BJ (cell line): ENCODE measurements around the gene GPR137. TPM values are rescaled to one million over a fixed set of nuclear protein-coding genes. Genes with fewer than 3 reads are reported as not detected.

Experiments used
- CTCF ChIA-PET: fragments of 350-600 bp; formaldehyde crosslinking; extraction: SDS; loops from one replicate; lab custom pipeline; 2021; ENCODE audit warnings: antibody characterized with exemption, inconsistent platforms; lab: Yijun Ruan, JAX
- POLR2A ChIA-PET: fragments of 300-600 bp; sonication (Branson Sonifier 250); formaldehyde crosslinking; extraction: SDS; loops from one replicate; lab custom pipeline; 2021; ENCODE audit warnings: antibody characterized with exemption; lab: Charles Lee
- DNase-seq: peaks from one replicate; pipeline ENCODE4 v3.0.0-alpha.2; 2011; ENCODE audit warnings: low read depth
- H3K27me3 ChIP-seq: 2 replicates; pipeline ENCODE4 v1.6.0; 2011; ENCODE audit warnings: low read length; ENCODE audit not compliant: control insufficient read depth, insufficient read depth
- H3K36me3 ChIP-seq: 2 replicates; pipeline ENCODE4 v1.5.1; 2011; ENCODE audit warnings: low read length; ENCODE audit not compliant: control insufficient read depth, insufficient read depth
- H3K4me3 ChIP-seq: 2 replicates; pipeline ENCODE4 v1.5.1; 2011; ENCODE audit warnings: low read depth, mild to moderate bottlenecking, control low read depth, low read length
- polyA plus RNA-seq: library from polyadenylated mRNA; depleted of rRNA; stranded (reverse); fragments of >200 nt; gene quantifications from 2 replicates; pipeline ENCODE4 v1.2.3, GENCODE V29; 2011
- TF ChIP-seq, protein P1 (sequence below): IDR thresholded peaks from 2 replicates; pipeline ENCODE4 v1.5.1; 2011; ENCODE audit warnings: low read depth, mild to moderate bottlenecking, control low read depth, inconsistent platforms, low read length, moderate library complexity; ENCODE audit not compliant: insufficient read depth

GPR137 gene
- polyA plus RNA-seq, 1 experiment: 33.7 TPM

GRCh38 chr11:64285885-64286800, 495 bp downstream of the GPR137 start:
- CTCF ChIA-PET: interaction anchor here (1.5 to 9.2 kb wide), 3 partner anchors 15 to 46 kb away, joined by 3 to 88 read pairs (median 4); partner anchors contain the start of gene CATSPERZ

DNA sequence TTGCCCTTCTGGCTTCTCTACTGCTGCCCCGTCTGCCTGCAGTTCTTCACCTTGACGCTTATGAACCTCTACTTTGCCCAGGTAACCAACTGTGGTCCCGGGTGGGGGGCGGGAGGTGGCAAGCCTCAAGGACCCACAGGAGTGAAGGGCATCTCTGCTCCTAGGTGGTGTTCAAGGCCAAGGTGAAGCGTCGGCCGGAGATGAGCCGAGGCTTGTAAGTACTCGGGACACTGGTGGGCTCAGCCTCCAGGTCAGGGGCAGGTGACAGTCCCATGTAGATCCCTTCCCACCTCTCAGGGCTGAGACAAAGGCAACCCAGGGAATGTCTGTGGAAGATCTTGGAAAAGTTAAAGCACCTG, 1.1 kb downstream of the GPR137 start:
- ChIA-PET POLR2A (no interaction called here), CTCF (interaction anchor here (9.2 kb wide), 1 partner anchor 16 kb away, joined by 88 read pairs; the partner anchor contains the start of gene CATSPERZ)
- DNase-seq: no peak
- TF ChIP-seq, protein P1, sequence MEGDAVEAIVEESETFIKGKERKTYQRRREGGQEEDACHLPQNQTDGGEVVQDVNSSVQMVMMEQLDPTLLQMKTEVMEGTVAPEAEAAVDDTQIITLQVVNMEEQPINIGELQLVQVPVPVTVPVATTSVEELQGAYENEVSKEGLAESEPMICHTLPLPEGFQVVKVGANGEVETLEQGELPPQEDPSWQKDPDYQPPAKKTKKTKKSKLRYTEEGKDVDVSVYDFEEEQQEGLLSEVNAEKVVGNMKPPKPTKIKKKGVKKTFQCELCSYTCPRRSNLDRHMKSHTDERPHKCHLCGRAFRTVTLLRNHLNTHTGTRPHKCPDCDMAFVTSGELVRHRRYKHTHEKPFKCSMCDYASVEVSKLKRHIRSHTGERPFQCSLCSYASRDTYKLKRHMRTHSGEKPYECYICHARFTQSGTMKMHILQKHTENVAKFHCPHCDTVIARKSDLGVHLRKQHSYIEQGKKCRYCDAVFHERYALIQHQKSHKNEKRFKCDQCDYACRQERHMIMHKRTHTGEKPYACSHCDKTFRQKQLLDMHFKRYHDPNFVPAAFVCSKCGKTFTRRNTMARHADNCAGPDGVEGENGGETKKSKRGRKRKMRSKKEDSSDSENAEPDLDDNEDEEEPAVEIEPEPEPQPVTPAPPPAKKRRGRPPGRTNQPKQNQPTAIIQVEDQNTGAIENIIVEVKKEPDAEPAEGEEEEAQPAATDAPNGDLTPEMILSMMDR: no peak
- Histone ChIP-seq H3K36me3 (0 out of 2 replicates have a peak, but pooled peaks cover 1% of the 10 kb centered on the region), H3K27me3 (peaks cover 10% of the 10 kb centered on the region), H3K4me3 (no peak overlapping the region)

More at GRCh38 chr11:64285885-64286800, 495 bp downstream of the GPR137 start:
- H3K27me3 ChIP-seq: peaks cover 8% of the 10 kb centered on the region
- H3K36me3 ChIP-seq: 0 out of 2 replicates have a peak, but pooled peaks cover 1% of the 10 kb centered on the region
- TF ChIP-seq, protein P1: 0 out of 2 replicates have a peak, but pooled peaks have one; percentile 4
- H3K4me3 ChIP-seq: peak overlapping the region; percentile 90
- POLR2A ChIA-PET: no interaction called here
- DNase-seq: no peak

DNA sequence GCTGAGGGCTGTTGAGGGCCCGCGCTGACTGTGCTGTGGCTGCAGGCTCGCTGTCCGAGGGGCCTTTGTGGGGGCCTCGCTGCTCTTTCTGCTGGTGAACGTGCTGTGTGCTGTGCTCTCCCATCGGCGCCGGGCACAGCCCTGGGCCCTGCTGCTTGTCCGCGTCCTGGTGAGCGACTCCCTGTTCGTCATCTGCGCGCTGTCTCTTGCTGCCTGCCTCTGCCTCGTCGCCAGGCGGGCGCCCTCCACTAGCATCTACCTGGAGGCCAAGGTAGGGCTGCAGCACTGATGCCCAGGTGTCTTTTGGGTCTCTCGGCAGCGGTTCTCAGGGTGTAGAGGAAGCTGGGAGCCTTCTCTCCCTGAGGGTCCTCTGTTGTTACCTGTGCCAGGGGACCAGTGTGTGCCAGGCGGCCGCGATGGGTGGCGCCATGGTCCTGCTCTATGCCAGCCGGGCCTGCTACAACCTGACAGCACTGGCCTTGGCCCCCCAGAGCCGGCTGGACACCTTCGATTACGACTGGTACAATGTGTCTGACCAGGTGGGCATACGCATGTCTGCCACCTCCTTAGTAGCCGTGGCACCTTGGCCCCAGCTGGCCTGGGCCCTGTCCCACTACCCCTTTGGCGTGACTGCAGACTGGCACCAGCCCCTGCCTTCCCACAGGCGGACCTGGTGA, 2.2 kb downstream of the GPR137 start:
- TF ChIP-seq, protein P1: no peak
- no peak for DNase-seq
- ChIA-PET POLR2A (no interaction called here), CTCF (interaction anchor here (0.5 to 9.2 kb wide), 3 partner anchors 9 to 36 kb away, joined by 3 to 88 read pairs (median 5); partner anchors contain the start of gene CATSPERZ)
- H3K27me3 ChIP-seq: peaks cover 15% of the 10 kb centered on the region
- no peak overlapping the region for H3K4me3 ChIP-seq
- H3K36me3 ChIP-seq: 0 out of 2 replicates have a peak, but pooled peaks cover 1% of the 10 kb centered on the region

DNA sequence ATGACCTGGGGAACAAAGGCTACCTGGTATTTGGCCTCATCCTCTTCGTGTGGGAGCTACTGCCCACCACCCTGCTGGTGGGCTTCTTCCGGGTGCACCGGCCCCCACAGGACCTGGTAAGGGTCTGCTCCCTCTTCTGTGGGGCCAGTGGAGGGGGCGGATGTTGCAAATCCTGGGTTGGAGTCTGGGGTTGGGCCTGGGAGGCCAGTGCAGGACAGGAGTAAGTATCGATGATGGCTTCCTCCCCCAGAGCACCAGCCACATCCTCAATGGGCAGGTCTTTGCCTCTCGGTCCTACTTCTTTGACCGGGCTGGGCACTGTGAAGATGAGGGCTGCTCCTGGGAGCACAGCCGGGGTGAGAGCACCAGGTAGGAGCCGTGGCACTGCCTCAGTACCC, 2.7 kb downstream of the GPR137 start:
- Histone ChIP-seq H3K4me3 (no peak overlapping the region), H3K27me3 (peaks cover 20% of the 10 kb centered on the region), H3K36me3 (no peaks in the 10 kb centered on the region)
- DNase-seq: no peak
- TF ChIP-seq, protein P1: no peak
- CTCF ChIA-PET: interaction anchor here (0.5 to 9.2 kb wide), 3 partner anchors 9 to 36 kb away, joined by 3 to 88 read pairs (median 5); partner anchors contain the start of gene CATSPERZ
- POLR2A ChIA-PET: no interaction called here
